ENCODE measurements around the gene KLF17. TPM values are rescaled to one million over a fixed set of nuclear protein-coding genes. Genes with fewer than 3 reads are reported as not detected.

Gene KLF17
- polyA plus RNA-seq, 3 donors, result not detected

DNA sequence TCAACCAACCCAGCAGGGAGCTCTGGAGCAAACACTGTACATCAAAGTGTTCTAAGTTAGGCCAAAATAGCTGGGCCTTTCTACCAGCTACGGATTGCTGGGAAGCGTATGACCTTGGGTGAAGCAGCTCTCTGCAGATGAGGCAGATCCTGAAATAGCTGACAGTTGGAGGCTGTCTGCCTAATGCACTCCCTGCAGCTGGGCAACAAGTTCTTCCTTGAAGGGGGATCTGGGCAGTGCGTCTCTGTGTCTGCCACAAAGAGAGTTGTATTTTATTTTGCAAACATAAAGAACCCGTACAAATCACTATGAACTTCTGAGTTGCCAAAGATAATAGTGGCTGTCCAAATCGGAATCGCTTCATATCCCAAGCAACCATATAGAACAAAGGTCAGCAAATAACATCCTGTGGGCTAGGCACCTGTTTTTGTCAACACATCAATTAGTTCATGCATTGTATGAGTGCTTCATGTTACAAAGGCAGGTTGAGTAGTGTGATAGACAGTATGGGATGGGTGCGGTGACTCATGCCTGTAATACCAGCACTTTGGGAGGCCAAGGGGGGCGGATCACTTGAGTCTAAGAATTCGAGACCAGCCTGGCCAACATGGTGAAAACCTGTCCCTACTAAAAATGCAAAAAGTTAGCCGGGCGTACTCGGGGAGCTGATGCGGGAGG is 29.1 kb upstream of the KLF17 start:
- no peak overlapping the region for H3K9ac ChIP-seq (ENCODE audit: insufficient read depth, low read length, poor library complexity, severe bottlenecking)
- TF ChIP-seq, protein P1, sequence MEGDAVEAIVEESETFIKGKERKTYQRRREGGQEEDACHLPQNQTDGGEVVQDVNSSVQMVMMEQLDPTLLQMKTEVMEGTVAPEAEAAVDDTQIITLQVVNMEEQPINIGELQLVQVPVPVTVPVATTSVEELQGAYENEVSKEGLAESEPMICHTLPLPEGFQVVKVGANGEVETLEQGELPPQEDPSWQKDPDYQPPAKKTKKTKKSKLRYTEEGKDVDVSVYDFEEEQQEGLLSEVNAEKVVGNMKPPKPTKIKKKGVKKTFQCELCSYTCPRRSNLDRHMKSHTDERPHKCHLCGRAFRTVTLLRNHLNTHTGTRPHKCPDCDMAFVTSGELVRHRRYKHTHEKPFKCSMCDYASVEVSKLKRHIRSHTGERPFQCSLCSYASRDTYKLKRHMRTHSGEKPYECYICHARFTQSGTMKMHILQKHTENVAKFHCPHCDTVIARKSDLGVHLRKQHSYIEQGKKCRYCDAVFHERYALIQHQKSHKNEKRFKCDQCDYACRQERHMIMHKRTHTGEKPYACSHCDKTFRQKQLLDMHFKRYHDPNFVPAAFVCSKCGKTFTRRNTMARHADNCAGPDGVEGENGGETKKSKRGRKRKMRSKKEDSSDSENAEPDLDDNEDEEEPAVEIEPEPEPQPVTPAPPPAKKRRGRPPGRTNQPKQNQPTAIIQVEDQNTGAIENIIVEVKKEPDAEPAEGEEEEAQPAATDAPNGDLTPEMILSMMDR (IDR thresholded peaks at IDR 0.05), result no peak
- no peak overlapping the region for H3K4me3 ChIP-seq (replicated peaks in 1 of 3; ENCODE audit: low read depth in 2 of 3, low read length in 3 of 3)
- no peaks in the 10 kb centered on the region for H3K9me3 ChIP-seq (replicated peaks in 1 of 2; ENCODE audit: control insufficient read depth in 1 of 2, insufficient read depth in 1 of 2, low read length in 2 of 2)
- no peak for DNase-seq
- no peak overlapping the region for H3K27ac ChIP-seq (ENCODE audit: low read depth in 1 of 2, low read length in 2 of 2)
- intact Hi-C loops (cut with micrococcal nuclease), result no loop called here
- peaks cover 3 to 5% (median 3%) of the 10 kb centered on the region in 3 donors for H3K27me3 Mint-ChIP-seq (ENCODE audit: low read depth in 3 of 3)
- no peak overlapping the region for H3K4me2 ChIP-seq (replicated peaks; ENCODE audit: extremely low read depth, low read length, poor library complexity, severe bottlenecking)
- WGBS (ENCODE audit: insufficient coverage), result 94% methylated on average over 6 of the region's 13 CpGs
- no peaks in the 10 kb centered on the region for H3K4me1 ChIP-seq (ENCODE audit: control insufficient read depth in 1 of 2, insufficient read depth in 2 of 2, low read length in 2 of 2)
- H3K36me3 ChIP-seq (replicated peaks in 1 of 2; ENCODE audit: control insufficient read depth in 1 of 2, insufficient read depth in 2 of 2, low read length in 2 of 2), result no peaks in the 10 kb centered on the region
- no peaks in the 10 kb centered on the region for H4K20me1 ChIP-seq (ENCODE audit: insufficient read depth, low read length)
- no peaks in the 10 kb centered on the region for H3K36me3 Mint-ChIP-seq
- no peaks in the 10 kb centered on the region for H3K4me1 Mint-ChIP-seq
- H3K79me2 ChIP-seq (ENCODE audit: insufficient read depth, low read length), result no peaks in the 10 kb centered on the region
- H2AFZ ChIP-seq (ENCODE audit: insufficient read depth, low read depth, low read length, poor library complexity, severe bottlenecking), result no peak overlapping the region
- H3K4me3 Mint-ChIP-seq, result no peak overlapping the region
- no peaks in the 10 kb centered on the region for H3K9me3 Mint-ChIP-seq
- no peaks in the 10 kb centered on the region for H3K27me3 ChIP-seq (ENCODE audit: control insufficient read depth in 2 of 2, insufficient read depth in 2 of 2, low read length in 2 of 2)
- H3K27ac Mint-ChIP-seq, result no peak overlapping the region

DNA sequence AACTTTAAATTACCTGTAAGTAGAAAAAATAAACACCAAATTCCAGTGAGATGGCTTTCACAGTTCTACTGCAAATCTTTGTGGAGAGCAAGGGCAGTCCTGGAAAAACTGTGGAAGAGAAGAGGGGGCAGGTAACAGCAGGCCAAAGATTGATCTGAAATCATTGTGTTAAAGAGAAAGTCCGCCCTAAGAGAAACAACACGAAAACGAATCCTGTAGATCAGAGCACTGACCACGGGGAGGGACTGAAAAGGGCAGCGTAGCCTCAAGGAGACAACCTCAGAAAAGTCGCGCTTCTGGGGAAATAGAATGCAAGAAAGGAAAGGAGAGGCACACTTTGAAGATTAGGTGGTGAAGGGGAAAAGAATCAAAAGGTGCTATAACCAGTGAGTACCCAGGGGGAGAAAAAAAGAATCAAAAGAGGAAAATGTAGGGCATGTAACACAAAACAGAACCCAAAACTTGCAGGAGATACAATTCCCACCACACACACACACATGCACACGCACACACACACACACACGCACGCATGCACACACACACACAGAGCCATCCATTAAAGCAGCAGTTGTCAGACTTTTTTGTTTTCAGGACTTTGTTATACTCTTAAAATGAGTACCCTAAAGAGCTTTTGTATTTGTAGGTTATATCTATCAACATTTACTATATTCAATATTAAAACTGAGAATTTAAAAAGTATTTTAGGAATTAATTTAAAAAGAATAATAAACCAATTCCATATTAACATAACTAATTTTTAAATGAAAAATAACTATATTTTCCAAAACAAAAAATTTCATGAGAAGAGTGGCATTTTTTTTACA is 28.0 kb upstream of the KLF17 start:
- H3K4me2 ChIP-seq (replicated peaks; ENCODE audit: extremely low read depth, low read length, poor library complexity, severe bottlenecking), result no peak overlapping the region
- H3K27me3 Mint-ChIP-seq (ENCODE audit: low read depth in 3 of 3), result peaks cover 3 to 5% (median 5%) of the 10 kb centered on the region in 3 donors
- TF ChIP-seq, protein P1 (IDR thresholded peaks at IDR 0.05), result no peak
- no peak overlapping the region for H3K27ac Mint-ChIP-seq
- H3K9me3 ChIP-seq (replicated peaks in 1 of 2; ENCODE audit: control insufficient read depth in 1 of 2, insufficient read depth in 1 of 2, low read length in 2 of 2), result no peaks in the 10 kb centered on the region
- H3K79me2 ChIP-seq (ENCODE audit: insufficient read depth, low read length), result no peaks in the 10 kb centered on the region
- no peaks in the 10 kb centered on the region for H3K4me1 Mint-ChIP-seq
- no peak for DNase-seq
- H3K36me3 Mint-ChIP-seq, result no peaks in the 10 kb centered on the region
- intact Hi-C loops (cut with micrococcal nuclease), result no loop called here
- H3K4me3 ChIP-seq (replicated peaks in 1 of 3; ENCODE audit: low read depth in 2 of 3, low read length in 3 of 3), result no peak overlapping the region
- no peak overlapping the region for H2AFZ ChIP-seq (ENCODE audit: insufficient read depth, low read depth, low read length, poor library complexity, severe bottlenecking)
- WGBS (ENCODE audit: insufficient coverage), result 89% methylated on average over 7 of the region's 10 CpGs
- H3K27me3 ChIP-seq (ENCODE audit: control insufficient read depth in 2 of 2, insufficient read depth in 2 of 2, low read length in 2 of 2), result no peaks in the 10 kb centered on the region
- peaks cover 0 to under 1% (median 0%) of the 10 kb centered on the region in 7 donors for H3K9me3 Mint-ChIP-seq
- H4K20me1 ChIP-seq (ENCODE audit: insufficient read depth, low read length), result no peaks in the 10 kb centered on the region
- H3K36me3 ChIP-seq (replicated peaks in 1 of 2; ENCODE audit: control insufficient read depth in 1 of 2, insufficient read depth in 2 of 2, low read length in 2 of 2), result no peaks in the 10 kb centered on the region
- H3K4me3 Mint-ChIP-seq, result no peak overlapping the region
- no peak overlapping the region for H3K9ac ChIP-seq (ENCODE audit: insufficient read depth, low read length, poor library complexity, severe bottlenecking)
- H3K27ac ChIP-seq (ENCODE audit: low read depth in 1 of 2, low read length in 2 of 2), result no peak overlapping the region
- H3K4me1 ChIP-seq (ENCODE audit: control insufficient read depth in 1 of 2, insufficient read depth in 2 of 2, low read length in 2 of 2), result no peaks in the 10 kb centered on the region

Measured in CD14-positive monocyte (primary cell).